Endothelial cell of umbilical vein (primary cell): Measurements from ENCODE around the gene TSPAN31.

Experiments used
- POLR2A ChIP-seq: IDR thresholded peaks from 2 replicates; pipeline ENCODE4 v1.6.1; 2012; ENCODE audit warnings: low read depth, mild to moderate bottlenecking, control low read depth, low read length
- TF ChIP-seq, protein P1 (sequence below), 2 donors: IDR thresholded peaks; 1 replicate in 1 of 2; 2 replicates in 1 of 2; pipeline ENCODE4 v1.5.1; 2011; ENCODE audit warnings: low read length in 2 of 2, mild to moderate bottlenecking in 2 of 2, moderate library complexity in 2 of 2, control low read depth in 1 of 2, inconsistent platforms in 1 of 2, low read depth in 1 of 2; ENCODE audit not compliant: insufficient read depth in 1 of 2; ENCODE audit errors: extremely low read depth in 1 of 2

- TF ChIP-seq, protein P1, sequence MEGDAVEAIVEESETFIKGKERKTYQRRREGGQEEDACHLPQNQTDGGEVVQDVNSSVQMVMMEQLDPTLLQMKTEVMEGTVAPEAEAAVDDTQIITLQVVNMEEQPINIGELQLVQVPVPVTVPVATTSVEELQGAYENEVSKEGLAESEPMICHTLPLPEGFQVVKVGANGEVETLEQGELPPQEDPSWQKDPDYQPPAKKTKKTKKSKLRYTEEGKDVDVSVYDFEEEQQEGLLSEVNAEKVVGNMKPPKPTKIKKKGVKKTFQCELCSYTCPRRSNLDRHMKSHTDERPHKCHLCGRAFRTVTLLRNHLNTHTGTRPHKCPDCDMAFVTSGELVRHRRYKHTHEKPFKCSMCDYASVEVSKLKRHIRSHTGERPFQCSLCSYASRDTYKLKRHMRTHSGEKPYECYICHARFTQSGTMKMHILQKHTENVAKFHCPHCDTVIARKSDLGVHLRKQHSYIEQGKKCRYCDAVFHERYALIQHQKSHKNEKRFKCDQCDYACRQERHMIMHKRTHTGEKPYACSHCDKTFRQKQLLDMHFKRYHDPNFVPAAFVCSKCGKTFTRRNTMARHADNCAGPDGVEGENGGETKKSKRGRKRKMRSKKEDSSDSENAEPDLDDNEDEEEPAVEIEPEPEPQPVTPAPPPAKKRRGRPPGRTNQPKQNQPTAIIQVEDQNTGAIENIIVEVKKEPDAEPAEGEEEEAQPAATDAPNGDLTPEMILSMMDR (IDR thresholded peaks at IDR 0.05; ENCODE audit: extremely low read depth in 1 of 2, insufficient read depth in 1 of 2, low read depth in 1 of 2, low read length in 2 of 2), result peak in 1 of 2 donors; percentile 54
- no peak for TF ChIP-seq POLR2A
Observed at GRCh38 chr12:57737467-57738460, 7.1 kb upstream of the TSPAN31 start.
